Chondrocyte (in vitro differentiated cells): ENCODE results near the gene NCAM1. TPM values are rescaled to one million over a fixed set of nuclear protein-coding genes. Genes with fewer than 3 reads are reported as not detected.

ENCODE experiments used
- DNase-seq: peaks from one replicate; pipeline ENCODE4 v3.0.0; 2021; ENCODE audit warnings: mixed read lengths, low spot score
- H3K27ac Mint-ChIP-seq: one replicate; pipeline ENCODE4 v1.8.0; 2021; ENCODE audit warnings: mild to moderate bottlenecking, moderate library complexity, mixed read lengths; ENCODE audit not compliant: unreplicated experiment
- H3K27me3 Mint-ChIP-seq: 2 replicates; pipeline ENCODE4 v1.8.0; 2021; ENCODE audit warnings: low read depth, mixed read lengths
- H3K36me3 Mint-ChIP-seq: 2 replicates; pipeline ENCODE4 v1.8.0; 2021; ENCODE audit warnings: low read depth, mixed read lengths
- H3K4me1 Mint-ChIP-seq: 2 replicates; pipeline ENCODE4 v1.8.0; 2021; ENCODE audit warnings: low read depth, mild to moderate bottlenecking, mixed read lengths
- H3K4me3 Mint-ChIP-seq: one replicate; pipeline ENCODE4 v1.8.0; 2021; ENCODE audit warnings: mild to moderate bottlenecking, moderate library complexity, mixed read lengths; ENCODE audit not compliant: unreplicated experiment
- H3K9me3 Mint-ChIP-seq: 2 replicates; pipeline ENCODE4 v1.8.0; 2021; ENCODE audit warnings: low read depth, mixed read lengths
- total RNA-seq: library from RNA; stranded (reverse); gene quantifications from 3 replicates; pipeline ENCODE4 v1.2.1, GENCODE V29; 2021
- TF ChIP-seq, protein P1 (sequence below): fragments of 200-600 bp; sonication (generic); IDR thresholded peaks from 2 replicates; pipeline ENCODE4 v1.5.0; 2021; ENCODE audit warnings: antibody characterized with exemption, mild to moderate bottlenecking, moderate library complexity

The NCAM1 gene
- total RNA-seq, 1 donor from 2014 or later = 3.9 TPM

DNA sequence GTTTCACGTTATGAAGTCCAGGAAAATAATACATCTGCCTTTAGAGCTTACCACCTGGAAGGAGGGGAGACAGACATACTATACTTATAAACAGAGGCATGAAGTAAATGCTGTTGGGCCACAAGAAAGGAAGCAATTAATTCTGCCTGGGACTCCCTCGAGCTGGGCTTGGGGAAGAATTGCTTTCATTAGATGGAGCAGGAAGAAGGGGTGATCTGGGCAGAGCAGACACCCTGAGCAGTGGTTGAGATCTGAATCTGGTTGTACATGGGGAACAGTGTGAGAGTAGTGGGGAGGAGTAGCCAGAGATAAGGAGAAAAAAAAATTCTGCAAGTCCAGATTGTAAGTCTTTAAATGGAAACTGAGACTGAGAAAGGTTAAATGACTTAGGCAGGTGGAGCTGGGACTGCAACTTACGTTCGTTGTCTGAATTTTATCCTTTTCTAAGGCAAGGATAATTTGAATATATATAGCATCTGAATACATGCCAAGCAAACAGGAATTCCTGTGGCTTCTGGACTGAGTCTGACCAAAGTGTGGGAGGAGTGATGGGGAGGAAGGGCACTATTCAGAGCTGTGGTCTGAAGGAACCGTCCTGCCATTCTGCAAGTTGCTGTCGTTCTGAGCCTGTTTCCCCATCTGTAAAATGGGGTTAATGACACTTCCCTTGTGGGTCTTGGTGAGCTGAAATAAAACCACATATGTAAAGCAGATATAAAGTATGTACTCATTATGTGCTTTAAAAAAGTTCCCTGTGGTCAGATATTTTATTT, 7.9 kb downstream of the NCAM1 start:
- no peak for DNase-seq
- TF ChIP-seq, protein P1, sequence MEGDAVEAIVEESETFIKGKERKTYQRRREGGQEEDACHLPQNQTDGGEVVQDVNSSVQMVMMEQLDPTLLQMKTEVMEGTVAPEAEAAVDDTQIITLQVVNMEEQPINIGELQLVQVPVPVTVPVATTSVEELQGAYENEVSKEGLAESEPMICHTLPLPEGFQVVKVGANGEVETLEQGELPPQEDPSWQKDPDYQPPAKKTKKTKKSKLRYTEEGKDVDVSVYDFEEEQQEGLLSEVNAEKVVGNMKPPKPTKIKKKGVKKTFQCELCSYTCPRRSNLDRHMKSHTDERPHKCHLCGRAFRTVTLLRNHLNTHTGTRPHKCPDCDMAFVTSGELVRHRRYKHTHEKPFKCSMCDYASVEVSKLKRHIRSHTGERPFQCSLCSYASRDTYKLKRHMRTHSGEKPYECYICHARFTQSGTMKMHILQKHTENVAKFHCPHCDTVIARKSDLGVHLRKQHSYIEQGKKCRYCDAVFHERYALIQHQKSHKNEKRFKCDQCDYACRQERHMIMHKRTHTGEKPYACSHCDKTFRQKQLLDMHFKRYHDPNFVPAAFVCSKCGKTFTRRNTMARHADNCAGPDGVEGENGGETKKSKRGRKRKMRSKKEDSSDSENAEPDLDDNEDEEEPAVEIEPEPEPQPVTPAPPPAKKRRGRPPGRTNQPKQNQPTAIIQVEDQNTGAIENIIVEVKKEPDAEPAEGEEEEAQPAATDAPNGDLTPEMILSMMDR = no peak
- no peak overlapping the region for H3K27ac Mint-ChIP-seq
- H3K4me3 Mint-ChIP-seq = no peak overlapping the region
- peaks cover 12% of the 10 kb centered on the region for H3K4me1 Mint-ChIP-seq
- no peaks in the 10 kb centered on the region for H3K36me3 Mint-ChIP-seq
- no peaks in the 10 kb centered on the region for H3K9me3 Mint-ChIP-seq
- H3K27me3 Mint-ChIP-seq = peaks cover 10% of the 10 kb centered on the region

DNA sequence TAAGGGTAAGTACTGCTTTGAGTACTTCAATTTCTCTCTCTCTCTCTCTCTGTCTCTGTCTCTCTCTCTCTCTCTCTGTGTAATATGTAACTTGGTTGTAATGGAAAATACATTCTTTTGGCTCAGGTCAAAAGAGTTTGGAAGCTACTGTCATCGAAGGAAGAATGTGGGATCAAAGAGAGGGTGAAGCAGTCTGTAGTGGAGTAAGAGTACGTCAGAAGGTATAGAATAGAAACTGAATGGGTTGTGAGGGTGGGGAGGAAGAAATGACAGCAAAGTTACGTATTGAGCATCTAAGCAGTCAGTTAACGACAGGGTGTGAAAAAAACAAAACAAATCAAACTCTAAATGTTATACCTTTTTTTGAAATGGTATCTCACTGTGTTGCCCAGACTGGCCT, 10.0 kb downstream of the NCAM1 start:
- Mint-ChIP-seq H3K9me3 (no peaks in the 10 kb centered on the region), H3K36me3 (no peaks in the 10 kb centered on the region), H3K27ac (no peak overlapping the region), H3K4me1 (peaks cover 10% of the 10 kb centered on the region), H3K4me3 (no peak overlapping the region), H3K27me3 (peaks cover 7% of the 10 kb centered on the region)
- DNase-seq = no peak
- TF ChIP-seq, protein P1 = no peak

DNA sequence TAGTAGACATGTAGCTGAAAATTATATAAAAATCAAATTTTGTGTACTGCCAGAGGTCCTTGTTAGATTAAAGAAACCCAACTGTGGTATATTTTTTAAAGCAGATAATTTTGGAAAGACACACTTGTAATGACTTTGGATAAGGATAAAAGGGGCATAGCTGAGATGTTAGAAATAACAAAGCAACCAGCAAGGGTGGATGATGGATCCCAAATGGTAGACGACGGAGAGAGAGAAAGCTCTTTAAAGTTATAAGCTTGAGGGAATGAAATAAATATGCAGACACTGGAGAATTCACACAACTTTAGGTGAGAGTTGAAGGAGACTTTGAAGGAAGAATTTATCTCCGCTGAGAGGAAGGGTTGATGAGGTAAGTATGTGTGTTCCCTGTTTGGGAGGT, 10.6 kb downstream of the NCAM1 start:
- no peaks in the 10 kb centered on the region for H3K36me3 Mint-ChIP-seq

DNA sequence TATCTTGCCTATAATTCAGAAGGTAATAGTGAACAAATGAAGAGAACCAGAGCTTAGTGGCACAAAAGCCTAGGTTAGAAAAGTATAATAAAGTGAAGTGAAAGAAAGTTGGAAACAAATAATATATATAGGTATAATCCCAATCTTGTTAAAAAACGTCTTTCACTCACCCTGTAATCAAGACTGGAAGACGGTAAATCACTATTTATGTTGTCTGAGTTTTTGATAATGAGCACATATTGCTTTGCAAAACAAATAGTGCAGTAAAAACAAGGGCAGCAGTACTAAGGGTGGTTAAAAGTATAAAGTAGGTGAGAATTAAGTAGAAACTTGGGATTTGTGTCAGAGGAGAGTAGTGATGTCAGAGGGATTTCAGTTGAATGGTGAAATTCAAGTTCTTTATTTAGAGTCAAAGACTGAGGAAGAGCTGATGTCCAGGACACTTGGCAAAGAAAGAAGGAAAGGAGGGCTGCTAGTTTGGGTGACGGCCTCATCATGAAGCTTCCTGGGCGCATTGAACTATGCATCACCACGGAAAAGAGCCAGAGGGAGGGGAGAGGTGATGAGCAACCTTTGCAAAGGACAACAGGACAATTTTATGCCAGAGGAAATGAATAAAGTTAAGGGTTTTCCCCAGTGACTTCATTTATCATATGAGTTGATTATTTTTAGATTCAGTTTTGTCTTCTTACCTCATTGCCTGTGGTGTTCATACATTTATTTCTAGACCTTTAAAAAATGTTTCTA, 11.4 kb downstream of the NCAM1 start:
- TF ChIP-seq, protein P1 = no peak

More for the DNA sequence above, 10.6 kb downstream of the NCAM1 start:
- no peak for DNase-seq
- no peaks in the 10 kb centered on the region for H3K9me3 Mint-ChIP-seq
- peaks cover 7% of the 10 kb centered on the region for H3K27me3 Mint-ChIP-seq
- H3K27ac Mint-ChIP-seq = no peak overlapping the region
- peaks cover 10% of the 10 kb centered on the region for H3K4me1 Mint-ChIP-seq
- H3K4me3 Mint-ChIP-seq = no peak overlapping the region
- TF ChIP-seq, protein P1 = no peak

DNA sequence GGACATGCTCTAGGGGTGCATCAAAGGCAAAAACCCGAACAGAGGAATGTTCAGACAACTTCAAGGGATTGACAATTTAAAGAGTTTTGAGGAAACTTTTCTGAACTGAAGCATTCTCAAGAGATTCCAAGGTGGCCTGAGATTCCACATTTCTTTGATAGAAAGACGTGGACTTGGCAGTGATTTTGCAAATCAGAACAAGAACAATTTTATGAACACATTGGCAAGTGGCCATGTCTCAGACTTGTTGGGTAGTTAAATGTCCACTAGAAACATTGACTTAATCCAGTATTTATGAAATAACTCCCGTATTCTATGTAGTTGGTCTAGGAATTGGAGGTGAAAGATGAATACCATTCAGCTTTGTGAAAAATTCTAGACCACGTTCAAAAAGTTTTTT, 13.8 kb downstream of the NCAM1 start:
- TF ChIP-seq, protein P1 = no peak
- DNase-seq = no peak
- Mint-ChIP-seq H3K4me3 (no peak overlapping the region), H3K27ac (no peak overlapping the region), H3K27me3 (peaks cover 4% of the 10 kb centered on the region), H3K36me3 (no peaks in the 10 kb centered on the region), H3K4me1 (peaks cover 7% of the 10 kb centered on the region), H3K9me3 (no peaks in the 10 kb centered on the region)

More for the DNA sequence above, 11.4 kb downstream of the NCAM1 start:
- Mint-ChIP-seq H3K27me3 (peaks cover 4% of the 10 kb centered on the region), H3K4me1 (peaks cover 11% of the 10 kb centered on the region), H3K4me3 (no peak overlapping the region), H3K9me3 (no peaks in the 10 kb centered on the region), H3K36me3 (no peaks in the 10 kb centered on the region), H3K27ac (no peak overlapping the region)
- no peak for DNase-seq
